ENCODE measurements around the gene WDR93.

DNA sequence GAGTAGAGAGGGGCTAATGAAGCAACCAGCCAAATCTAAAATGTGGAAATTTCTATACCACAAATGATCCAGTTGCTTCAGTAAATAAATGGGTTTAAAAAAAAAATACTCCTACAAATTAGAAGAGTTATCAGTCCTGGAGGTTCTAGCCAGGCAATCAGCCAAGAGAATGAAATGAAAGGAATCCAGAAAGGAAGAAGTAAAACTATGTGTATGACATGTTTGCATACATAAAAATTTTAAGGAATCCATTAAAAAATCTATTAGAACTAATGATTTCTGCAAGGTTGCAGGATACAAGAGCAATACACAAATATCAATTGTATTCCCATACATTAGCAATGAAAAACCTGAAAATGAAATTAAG, 95.1 kb downstream of the WDR93 start:
- no peak for TF ChIP-seq POLR2A (IDR thresholded peaks at IDR 0.05; ENCODE audit: low read depth, low read length)
- TF ChIP-seq TAF1 (IDR thresholded peaks at IDR 0.05; ENCODE audit: borderline replicate concordance, low read depth, low read length): no peak
- no peak for TF ChIP-seq POLR2AphosphoS5 (IDR thresholded peaks at IDR 0.05; ENCODE audit: low read depth, low read length)
